Suppressor macrophage treated with lipopolysaccharide for 1 hour (primary cell): Measurements from ENCODE around the gene HERC4.
"Not testable (repeated sequence)": the region's sequence is repeated elsewhere in the genome, so short reads cannot be mapped to it uniquely, and the experiment has no call there.

Experiments used
- DNase-seq, 3 donors: peaks; one replicate each; pipeline ENCODE4 v3.0.0-alpha.2; 2020 to 2022

Gene HERC4

GRCh38 chr10:68090586-68090985, 15.5 kb upstream of the HERC4 start:
- no peak for DNase-seq

GRCh38 chr10:68088740-68089139, 13.7 kb upstream of the HERC4 start:
- DNase-seq = peak; percentile 51 to 74 (median 66)

- DNase-seq = peak in 1 of 3 donors; percentile 4
Measured at GRCh38 chr10:68087685-68088401, 12.8 kb upstream of the HERC4 start.

GRCh38 chr10:68086910-68087684, 12.0 kb upstream of the HERC4 start:
- DNase-seq = no peak

GRCh38 chr10:68086011-68086410, 10.9 kb upstream of the HERC4 start:
- no peak for DNase-seq

GRCh38 chr10:68084469-68084868, 9.4 kb upstream of the HERC4 start:
- DNase-seq = no peak

- DNase-seq = no peak
Measured at GRCh38 chr10:68083953-68084352, 8.9 kb upstream of the HERC4 start.

GRCh38 chr10:68082872-68083271, 7.8 kb upstream of the HERC4 start:
- peak; percentile 21 to 42 (median 29) for DNase-seq

GRCh38 chr10:68081916-68082315, 6.8 kb upstream of the HERC4 start:
- DNase-seq = no peak

GRCh38 chr10:68080853-68081431, 5.9 kb upstream of the HERC4 start:
- no peak for DNase-seq

GRCh38 chr10:68079434-68079833, 4.4 kb upstream of the HERC4 start:
- no peak for DNase-seq

- no peak for DNase-seq
Measured at GRCh38 chr10:68077026-68077425, 1.9 kb upstream of the HERC4 start.

GRCh38 chr10:68076081-68076480, 998 bp upstream of the HERC4 start:
- DNase-seq = not testable (repeated sequence)

- no peak for DNase-seq
Measured at GRCh38 chr10:68075550-68076004, 494 bp upstream of the HERC4 start.

GRCh38 chr10:68074031-68074774, 880 bp downstream of the HERC4 start:
- peak; percentile 18 to 70 (median 54) for DNase-seq

GRCh38 chr10:68073631-68074030, 1.5 kb downstream of the HERC4 start:
- DNase-seq = no peak

- no peak for DNase-seq
Measured at GRCh38 chr10:68067508-68067907, 7.6 kb downstream of the HERC4 start.

- DNase-seq = no peak
Measured at GRCh38 chr10:68067029-68067428, 8.1 kb downstream of the HERC4 start.

GRCh38 chr10:68053553-68053952, 21.5 kb downstream of the HERC4 start:
- DNase-seq = no peak

- DNase-seq = peak in 2 of 3 donors; percentile 8 to 55
Measured at GRCh38 chr10:68052463-68052862, 22.6 kb downstream of the HERC4 start.

- no peak for DNase-seq
Measured at GRCh38 chr10:68049289-68050078, 25.6 kb downstream of the HERC4 start.
